ENCODE measurements around the gene ARHGEF11.

ARHGEF11 gene

GRCh38 chr1:157045250-157046218 is at the start of gene ARHGEF11:
Gene ARHGEF11 (minus strand): TSS chr1:157045742. CDS start chr1:157044330, 1,412 bp downstream.
- Histone ChIP-seq H3K9me3 (ENCODE audit: insufficient read depth, low read length, severe bottlenecking) (no peaks in the 10 kb centered on the region), H3K9ac (ENCODE audit: low read depth, low read length) (no peak within 1 kb of the TSS), H3K4me3 (ENCODE audit: low read depth in 1 of 2, low read length in 2 of 2) (no peak within 1 kb of the TSS), H3K27ac (ENCODE audit: low read length) (no peak within 1 kb of the TSS), H3K79me2 (ENCODE audit: insufficient read depth, low read length) (no peaks in the 10 kb centered on the region), H4K20me1 (ENCODE audit: insufficient read depth, low read length) (no peaks in the 10 kb centered on the region), H3K36me3 (ENCODE audit: insufficient read depth, low read length) (no peaks in the 10 kb centered on the region), H3K4me2 (ENCODE audit: insufficient read depth, low read length) (no peak within 1 kb of the TSS), H2AFZ (ENCODE audit: low read depth, low read length) (no peak within 1 kb of the TSS), H3K27me3 (ENCODE audit: insufficient read depth, low read length, poor library complexity) (peaks cover 10% of the 10 kb centered on the region), H3K4me1 (ENCODE audit: insufficient read depth, low read length) (no peaks in the 10 kb centered on the region)
- TF ChIP-seq CTCF (IDR thresholded peaks at IDR 0.05; ENCODE audit: borderline replicate concordance, extremely low read depth, low read length, poor library complexity, severe bottlenecking) (no peak), EZH2 (IDR thresholded peaks at IDR 0.05; ENCODE audit: borderline replicate concordance, low read depth, low read length, severe bottlenecking) (no peak)
- ATAC-seq (ENCODE audit: insufficient read depth, low read depth) (no peak), DNase-seq (no peak)

DNA sequence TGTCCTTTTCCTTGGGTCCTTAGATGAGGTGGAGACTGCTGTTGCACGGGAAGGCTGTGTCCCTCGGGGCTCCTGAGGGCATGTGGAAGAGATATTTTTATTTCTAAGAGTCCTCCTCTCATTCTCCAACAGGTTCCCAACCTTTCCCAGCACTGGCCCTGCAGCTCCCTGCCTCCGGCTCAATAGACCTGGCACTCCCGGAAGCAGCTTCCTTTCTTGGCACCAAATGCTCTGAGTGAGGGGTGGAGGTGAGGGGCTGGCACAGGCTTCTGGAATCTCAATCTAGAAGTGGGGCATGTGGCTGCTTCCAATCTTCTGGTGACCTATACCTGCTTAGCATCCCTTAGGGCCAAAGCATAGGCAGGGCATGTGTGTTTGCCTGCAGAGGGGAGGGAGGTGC is 49.5 kb upstream of the ARHGEF11 start:
- Histone ChIP-seq H3K27ac (ENCODE audit: low read length) (no peak overlapping the region), H3K9me3 (ENCODE audit: insufficient read depth, low read length, severe bottlenecking) (no peaks in the 10 kb centered on the region), H3K27me3 (ENCODE audit: insufficient read depth, low read length, poor library complexity) (peaks cover 7% of the 10 kb centered on the region), H3K36me3 (ENCODE audit: insufficient read depth, low read length) (no peaks in the 10 kb centered on the region), H3K4me2 (ENCODE audit: insufficient read depth, low read length) (no peak overlapping the region), H3K4me3 (ENCODE audit: low read depth in 1 of 2, low read length in 2 of 2) (no peak overlapping the region), H3K9ac (ENCODE audit: low read depth, low read length) (no peak overlapping the region), H3K4me1 (ENCODE audit: insufficient read depth, low read length) (no peaks in the 10 kb centered on the region), H2AFZ (ENCODE audit: low read depth, low read length) (no peak overlapping the region), H4K20me1 (ENCODE audit: insufficient read depth, low read length) (no peaks in the 10 kb centered on the region), H3K79me2 (ENCODE audit: insufficient read depth, low read length) (no peaks in the 10 kb centered on the region)
- DNase-seq, result no peak
- TF ChIP-seq EZH2 (IDR thresholded peaks at IDR 0.05; ENCODE audit: borderline replicate concordance, low read depth, low read length, severe bottlenecking) (no peak), CTCF (IDR thresholded peaks at IDR 0.05; ENCODE audit: borderline replicate concordance, extremely low read depth, low read length, poor library complexity, severe bottlenecking) (no peak)
- ATAC-seq (ENCODE audit: insufficient read depth, low read depth), result no peak

DNA sequence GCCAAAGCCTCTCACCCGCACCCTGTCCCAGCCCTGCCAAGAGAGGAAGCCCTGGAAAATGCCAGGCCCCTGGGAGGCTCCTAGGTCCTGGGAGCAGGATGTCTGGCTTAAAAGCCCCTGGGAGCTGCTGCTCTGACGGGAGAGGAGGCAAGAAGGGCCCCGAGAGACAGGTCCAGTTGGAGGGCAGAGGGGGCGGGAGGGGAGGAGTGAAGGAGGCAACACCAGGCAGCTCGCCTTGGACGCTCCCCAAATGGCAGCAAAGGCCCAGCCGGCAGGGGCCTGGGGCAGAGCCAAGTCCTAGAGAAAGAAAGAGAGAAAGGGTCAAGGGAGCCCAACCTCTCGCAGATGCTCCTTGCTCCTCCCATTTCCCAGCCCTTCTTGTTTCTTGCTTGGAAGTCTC is 47.3 kb upstream of the ARHGEF11 start:
- TF ChIP-seq CTCF (IDR thresholded peaks at IDR 0.05; ENCODE audit: borderline replicate concordance, extremely low read depth, low read length, poor library complexity, severe bottlenecking), result no peak
- no peak for TF ChIP-seq EZH2 (IDR thresholded peaks at IDR 0.05; ENCODE audit: borderline replicate concordance, low read depth, low read length, severe bottlenecking)
- ATAC-seq (ENCODE audit: insufficient read depth, low read depth) (no peak), DNase-seq (no peak)
- H3K36me3 ChIP-seq (ENCODE audit: insufficient read depth, low read length), result no peaks in the 10 kb centered on the region
- H3K27ac ChIP-seq (ENCODE audit: low read length), result no peak overlapping the region
- H2AFZ ChIP-seq (ENCODE audit: low read depth, low read length), result no peak overlapping the region
- H3K4me1 ChIP-seq (ENCODE audit: insufficient read depth, low read length), result no peaks in the 10 kb centered on the region
- H3K4me2 ChIP-seq (ENCODE audit: insufficient read depth, low read length), result no peak overlapping the region
- peaks cover 15% of the 10 kb centered on the region for H3K27me3 ChIP-seq (ENCODE audit: insufficient read depth, low read length, poor library complexity)
- H3K9me3 ChIP-seq (ENCODE audit: insufficient read depth, low read length, severe bottlenecking), result no peaks in the 10 kb centered on the region
- no peak overlapping the region for H3K4me3 ChIP-seq (ENCODE audit: low read depth in 1 of 2, low read length in 2 of 2)
- no peaks in the 10 kb centered on the region for H4K20me1 ChIP-seq (ENCODE audit: insufficient read depth, low read length)
- H3K9ac ChIP-seq (ENCODE audit: low read depth, low read length), result no peak overlapping the region
- no peaks in the 10 kb centered on the region for H3K79me2 ChIP-seq (ENCODE audit: insufficient read depth, low read length)

All from DND-41 (cell line).